Measurements from ENCODE around the gene PPP1R8. TPM values are rescaled to one million over a fixed set of nuclear protein-coding genes. Genes with fewer than 3 reads are reported as not detected.

Gene PPP1R8
- total and polyA plus RNA-seq, 2 of the 8 experiments (the other 6 are each of a cell fraction or from before 2014, with no cell fraction given): 33.4 to 51.8 TPM

DNA sequence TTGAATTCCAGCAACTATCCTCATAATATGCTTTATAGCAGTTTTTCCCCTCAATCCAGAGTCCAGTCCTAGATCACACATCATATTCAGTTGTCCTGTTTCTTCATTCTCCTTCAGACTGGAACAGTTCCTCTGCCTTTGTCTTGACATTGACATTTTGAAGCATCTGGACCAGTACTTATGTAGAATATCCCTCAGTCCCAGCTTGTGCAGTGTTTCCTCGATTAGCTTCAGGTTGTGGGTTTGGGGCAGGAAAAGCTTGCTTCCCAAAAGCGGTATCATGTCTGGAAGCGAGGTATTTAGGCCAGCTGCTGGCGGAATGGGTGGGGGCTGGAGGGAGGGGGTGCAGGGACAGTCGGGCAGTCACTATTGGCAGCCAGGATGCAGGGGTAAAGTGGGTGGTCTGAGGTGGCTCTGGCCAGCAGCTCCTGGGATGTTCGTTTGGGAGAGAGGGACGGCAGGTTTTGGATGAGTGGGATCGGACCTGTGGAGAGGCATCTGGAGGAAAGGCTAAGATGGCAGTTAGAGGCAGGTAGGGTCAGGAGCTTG lies 48.3 kb downstream of the PPP1R8 start:
- no peak for DNase-seq (ENCODE audit: low read depth in 1 of 2, low spot score in 2 of 2)
- H4K20me1 ChIP-seq (replicated peaks in 1 of 2; ENCODE audit: control insufficient read depth in 1 of 2, insufficient read depth in 2 of 2, low read length in 2 of 2): no peaks in the 10 kb centered on the region
- no peak overlapping the region for H2BK120ac ChIP-seq (replicated peaks; ENCODE audit: low read depth, low read length)
- no peak overlapping the region for H3K56ac ChIP-seq (replicated peaks; ENCODE audit: insufficient read length, low read depth, low read length)
- H2BK12ac ChIP-seq (ENCODE audit: low read depth, low read length): no peak overlapping the region
- H2AFZ ChIP-seq (ENCODE audit: low read length): no peak overlapping the region
- no peaks in the 10 kb centered on the region for H3K4me1 ChIP-seq (replicated peaks in 1 of 4; ENCODE audit: control insufficient read depth in 3 of 4, insufficient read depth in 4 of 4, low read length in 3 of 4)
- H3K4me3 ChIP-seq (ENCODE audit: extremely low read depth in 1 of 4, insufficient read depth in 2 of 4, low read depth in 3 of 4, low read length in 4 of 4): no peak overlapping the region
- no peak overlapping the region for H4K8ac ChIP-seq (ENCODE audit: extremely low read depth, insufficient read depth, low read length)
- H2AK5ac ChIP-seq (ENCODE audit: low read depth, low read length): no peak overlapping the region
- no peak overlapping the region for H4K91ac ChIP-seq (replicated peaks; ENCODE audit: insufficient read length, low read length)
- H3K9ac ChIP-seq (replicated peaks in 1 of 4; ENCODE audit: extremely low read depth in 1 of 4, low read depth in 3 of 4, low read length in 3 of 4): no peak overlapping the region
- H3K4ac ChIP-seq (replicated peaks; ENCODE audit: insufficient read length, low read depth, low read length): no peak overlapping the region
- H3K23ac ChIP-seq (ENCODE audit: insufficient read length): no peak overlapping the region
- H3K18ac ChIP-seq (ENCODE audit: extremely low read depth, low read length): no peak overlapping the region
- no peak overlapping the region for H3K4me2 ChIP-seq (ENCODE audit: insufficient read depth in 1 of 2, low read depth in 2 of 2, low read length in 2 of 2)
- FAIRE-seq: no peak
- peaks cover 0 to 3% (median 0%) of the 10 kb centered on the region in 4 experiments; a peak in 2 of 8 replicates for H3K36me3 ChIP-seq (ENCODE audit: control insufficient read depth in 2 of 4, insufficient read depth in 4 of 4, low read length in 3 of 4)
- H3K79me2 ChIP-seq (ENCODE audit: control insufficient read depth in 1 of 2, insufficient read depth in 2 of 2, low read length in 2 of 2): no peaks in the 10 kb centered on the region
- no peak overlapping the region for H2BK5ac ChIP-seq (ENCODE audit: low read depth, low read length)
- H3K9me3 ChIP-seq (ENCODE audit: insufficient read depth in 2 of 2, low read depth in 1 of 2, low read length in 1 of 2): no peaks in the 10 kb centered on the region
- TF ChIP-seq GABPA (IDR thresholded peaks at IDR 0.05; ENCODE audit: borderline replicate concordance, insufficient read depth, low read length) (no peak), TEAD4 (IDR thresholded peaks at IDR 0.05; ENCODE audit: low read depth, low read length) (no peak), SUZ12 (IDR thresholded peaks at IDR 0.05; ENCODE audit: low read length) (no peak), BCL11A (IDR thresholded peaks at IDR 0.05; ENCODE audit: low read depth in 2 of 2, low read length in 2 of 2) (no peak), ZNF274 (IDR thresholded peaks at IDR 0.05; ENCODE audit: borderline replicate concordance, extremely low read depth, low read length) (no peak), SIRT6 (IDR thresholded peaks at IDR 0.05; ENCODE audit: low read length) (no peak), CHD2 (IDR thresholded peaks at IDR 0.05; ENCODE audit: low read length) (no peak), NRF1 (IDR thresholded peaks at IDR 0.05; ENCODE audit: low read depth, low read length) (no peak), SP1 (IDR thresholded peaks at IDR 0.05; ENCODE audit: low read depth, low read length) (no peak), CBX8 (IDR thresholded peaks at IDR 0.05; ENCODE audit: borderline replicate concordance, low read depth, low read length) (no peak), MAFK (IDR thresholded peaks at IDR 0.05; ENCODE audit: low read depth, low read length) (no peak), POLR2AphosphoS5 (IDR thresholded peaks at IDR 0.05; ENCODE audit: low read depth, low read length) (no peak)
- TF ChIP-seq, protein P1, sequence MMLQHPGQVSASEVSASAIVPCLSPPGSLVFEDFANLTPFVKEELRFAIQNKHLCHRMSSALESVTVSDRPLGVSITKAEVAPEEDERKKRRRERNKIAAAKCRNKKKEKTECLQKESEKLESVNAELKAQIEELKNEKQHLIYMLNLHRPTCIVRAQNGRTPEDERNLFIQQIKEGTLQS (IDR thresholded peaks at IDR 0.05; ENCODE audit: insufficient read depth, low read depth, low read length): no peak
- no peak overlapping the region for H3K14ac ChIP-seq (ENCODE audit: insufficient read length)
- no peak overlapping the region for H3K27ac ChIP-seq (ENCODE audit: low read depth, low read length)
- no peaks in the 10 kb centered on the region for H3K27me3 ChIP-seq (replicated peaks in 1 of 4; ENCODE audit: control insufficient read depth in 3 of 4, extremely low read depth in 1 of 4, insufficient read depth in 3 of 4, low read length in 3 of 4)
- 95% methylated on average over 8 of the region's 8 CpGs; no CpG with 5 or more reads in 1 of the 2 experiments for WGBS, 2 experiments (ENCODE audit: extremely low coverage in 1 of 2, insufficient coverage in 1 of 2, insufficient read length in 1 of 2, insufficient replicate concordance in 2 of 2, low coverage in 1 of 2, low lambda C conversion rate in 2 of 2, missing lambda C conversion rate in 1 of 2)
- ChIA-PET CTCF (ENCODE audit: partially characterized antibody) (interaction anchor here (0.7 to 1.3 kb wide), 4 partner anchors 21 to 63 kb away, joined by 3 to 7 read pairs (median 4); no protein-coding TSS in a partner anchor), POLR2A (ENCODE audit: partially characterized antibody) (interaction anchor here (0.9 to 1.6 kb wide), 4 partner anchors 8 to 22 kb away, joined by 3 to 9 read pairs (median 4); no protein-coding TSS in a partner anchor)
- no peak overlapping the region for H4K5ac ChIP-seq (ENCODE audit: insufficient read length, low read depth, low read length)
- no peaks in the 10 kb centered on the region for H3K79me1 ChIP-seq (ENCODE audit: low read depth, low read length)
- no peak overlapping the region for H2BK20ac ChIP-seq (ENCODE audit: low read length)
- no peaks in the 10 kb centered on the region for H3K23me2 ChIP-seq (ENCODE audit: low read depth, low read length)
- H2BK15ac ChIP-seq (ENCODE audit: low read length): no peak overlapping the region

Measured in H1 (cell line).